GM12873 (cell line): Measurements from ENCODE around the gene GAMT.

Experiments used
- TF ChIP-seq, protein P1 (sequence below): IDR thresholded peaks from 2 replicates; pipeline ENCODE4 v1.5.1; 2012; ENCODE audit warnings: low read depth, mild to moderate bottlenecking, moderate library complexity, low read length, control low read depth; ENCODE audit not compliant: insufficient read depth; ENCODE audit errors: missing control alignments

The GAMT gene

DNA sequence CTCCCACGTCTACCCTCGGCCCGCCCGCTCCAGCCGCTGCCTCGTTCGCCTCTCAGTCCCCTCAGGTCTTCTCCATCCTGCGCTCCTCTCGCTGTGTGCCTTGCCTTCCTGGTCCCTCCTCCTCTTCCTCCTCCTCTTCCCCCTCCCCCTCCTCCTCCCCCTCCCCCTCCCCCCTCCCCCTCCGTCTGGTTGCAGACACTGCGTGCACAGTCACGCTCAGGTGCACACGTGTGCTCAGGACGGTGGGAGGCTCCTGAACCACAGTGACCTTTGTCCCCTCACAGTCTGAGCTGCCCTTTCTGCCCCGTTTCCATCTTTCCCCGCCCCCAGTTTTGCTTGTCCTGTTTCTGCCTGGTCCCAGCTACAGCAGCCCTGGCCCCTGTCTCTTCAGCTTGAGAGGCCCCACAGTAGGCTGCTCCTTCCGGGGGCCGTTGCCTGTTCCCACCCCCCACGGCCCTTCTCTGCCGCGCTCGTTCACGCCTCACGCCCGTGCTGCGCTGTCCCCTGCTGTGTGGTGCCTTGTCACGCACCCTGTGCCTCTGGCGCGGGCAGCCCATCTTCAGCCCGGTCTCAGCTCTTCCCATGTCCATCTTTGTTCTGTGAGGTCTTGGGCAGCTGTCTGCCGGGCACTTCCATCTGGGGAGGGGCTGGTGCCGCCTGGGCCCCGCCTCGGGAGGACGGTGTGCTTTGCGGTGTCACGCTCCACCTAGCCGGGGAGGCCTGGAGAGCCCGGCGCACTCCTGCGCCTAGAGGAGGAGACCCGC, 23.0 kb upstream of the GAMT start:
- TF ChIP-seq, protein P1, sequence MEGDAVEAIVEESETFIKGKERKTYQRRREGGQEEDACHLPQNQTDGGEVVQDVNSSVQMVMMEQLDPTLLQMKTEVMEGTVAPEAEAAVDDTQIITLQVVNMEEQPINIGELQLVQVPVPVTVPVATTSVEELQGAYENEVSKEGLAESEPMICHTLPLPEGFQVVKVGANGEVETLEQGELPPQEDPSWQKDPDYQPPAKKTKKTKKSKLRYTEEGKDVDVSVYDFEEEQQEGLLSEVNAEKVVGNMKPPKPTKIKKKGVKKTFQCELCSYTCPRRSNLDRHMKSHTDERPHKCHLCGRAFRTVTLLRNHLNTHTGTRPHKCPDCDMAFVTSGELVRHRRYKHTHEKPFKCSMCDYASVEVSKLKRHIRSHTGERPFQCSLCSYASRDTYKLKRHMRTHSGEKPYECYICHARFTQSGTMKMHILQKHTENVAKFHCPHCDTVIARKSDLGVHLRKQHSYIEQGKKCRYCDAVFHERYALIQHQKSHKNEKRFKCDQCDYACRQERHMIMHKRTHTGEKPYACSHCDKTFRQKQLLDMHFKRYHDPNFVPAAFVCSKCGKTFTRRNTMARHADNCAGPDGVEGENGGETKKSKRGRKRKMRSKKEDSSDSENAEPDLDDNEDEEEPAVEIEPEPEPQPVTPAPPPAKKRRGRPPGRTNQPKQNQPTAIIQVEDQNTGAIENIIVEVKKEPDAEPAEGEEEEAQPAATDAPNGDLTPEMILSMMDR = no peak

DNA sequence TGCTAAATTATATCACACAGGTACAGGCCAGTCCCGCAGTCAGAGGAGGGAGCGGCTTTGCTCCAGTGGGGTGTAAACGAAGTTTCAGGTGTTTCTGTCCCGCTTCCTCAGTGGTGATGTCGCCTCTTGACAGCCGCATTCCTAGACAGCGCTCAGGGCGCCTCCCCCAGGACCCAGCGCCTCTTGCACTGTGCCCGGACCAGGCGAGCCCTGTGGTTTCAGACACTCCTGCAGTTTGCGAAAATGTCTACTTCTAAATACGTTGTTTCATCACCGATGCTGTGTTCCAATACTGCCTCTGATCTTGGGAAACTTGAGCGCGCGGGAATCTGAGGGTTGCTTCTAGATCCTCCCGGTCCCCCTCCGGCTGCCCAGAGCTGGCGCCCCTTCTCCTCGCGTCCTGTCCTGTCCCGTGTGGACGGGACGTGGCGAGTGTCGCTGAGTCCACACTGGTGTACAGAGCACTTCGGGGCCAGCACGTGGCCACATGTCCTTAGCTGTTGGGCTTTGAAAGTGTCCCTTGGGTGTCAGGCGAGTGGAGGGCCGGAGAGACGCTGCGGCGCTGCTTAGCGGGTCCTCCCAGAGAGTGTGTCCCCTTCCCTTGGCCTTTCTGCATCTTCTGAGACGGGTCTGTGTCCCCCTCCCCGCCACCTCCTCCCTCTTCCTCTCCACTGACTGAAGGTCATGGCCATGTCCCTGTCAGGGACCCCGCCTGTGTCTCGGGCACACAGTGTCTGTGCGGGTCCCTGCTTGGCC, 22.3 kb upstream of the GAMT start:
- TF ChIP-seq, protein P1 = no peak

DNA sequence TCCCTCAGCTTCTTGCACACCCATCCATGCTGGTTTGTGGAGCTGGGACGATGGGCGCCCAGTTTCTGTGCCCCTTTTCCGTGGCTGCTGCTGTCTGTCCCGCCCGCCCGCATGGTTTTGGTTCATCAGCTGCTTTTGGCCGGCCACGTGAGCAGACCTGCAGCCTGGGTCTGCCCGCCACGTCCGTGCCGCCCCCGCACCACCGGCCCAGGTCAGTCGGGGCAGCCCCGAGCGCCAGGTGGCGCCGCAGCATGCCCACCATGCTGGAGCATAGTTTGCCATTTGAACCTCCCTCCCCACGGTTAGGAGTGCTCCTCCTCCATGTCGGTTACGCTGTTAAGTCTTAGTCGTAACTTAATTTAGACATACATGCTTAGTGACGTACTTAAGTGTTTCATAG, 21.6 kb upstream of the GAMT start:
- TF ChIP-seq, protein P1 = no peak

DNA sequence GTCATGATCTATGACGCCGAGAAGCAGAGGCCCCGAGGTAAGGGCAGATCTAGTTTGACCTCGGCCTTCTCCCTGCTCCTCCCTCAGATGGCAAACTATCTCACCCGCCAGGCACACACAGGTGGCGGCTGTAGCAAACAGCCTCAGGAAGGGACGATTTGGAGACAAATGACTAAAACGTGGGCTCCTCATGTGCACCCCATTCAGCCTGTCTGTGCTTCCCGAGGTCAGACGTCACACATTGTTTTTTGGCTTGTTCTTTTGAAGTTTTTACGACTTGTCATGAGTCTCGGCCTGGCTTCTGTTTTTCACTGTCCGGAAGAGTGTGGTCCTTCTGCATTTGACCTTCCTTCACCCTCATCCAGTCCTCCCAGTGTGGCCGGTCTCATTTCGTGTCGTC, 21.0 kb upstream of the GAMT start:
- TF ChIP-seq, protein P1 = no peak

DNA sequence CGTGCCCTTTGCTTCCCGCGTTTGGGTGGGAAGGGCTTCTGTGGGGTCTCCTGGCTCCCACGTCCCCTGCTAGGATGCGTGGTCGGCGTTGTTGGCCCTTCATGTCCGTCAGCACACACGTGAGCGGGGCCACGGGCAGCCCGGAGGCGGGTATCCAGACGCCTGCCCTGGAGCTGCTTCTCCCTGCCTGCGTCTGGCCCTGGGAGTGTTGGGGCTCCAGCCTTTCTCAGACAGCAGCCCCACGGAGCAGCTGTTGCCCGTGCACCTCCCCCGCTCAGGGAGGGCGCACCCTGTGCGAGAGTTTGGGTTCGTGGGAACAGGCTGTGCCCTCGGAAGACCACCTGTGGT, 20.6 kb upstream of the GAMT start:
- TF ChIP-seq, protein P1 = no peak

DNA sequence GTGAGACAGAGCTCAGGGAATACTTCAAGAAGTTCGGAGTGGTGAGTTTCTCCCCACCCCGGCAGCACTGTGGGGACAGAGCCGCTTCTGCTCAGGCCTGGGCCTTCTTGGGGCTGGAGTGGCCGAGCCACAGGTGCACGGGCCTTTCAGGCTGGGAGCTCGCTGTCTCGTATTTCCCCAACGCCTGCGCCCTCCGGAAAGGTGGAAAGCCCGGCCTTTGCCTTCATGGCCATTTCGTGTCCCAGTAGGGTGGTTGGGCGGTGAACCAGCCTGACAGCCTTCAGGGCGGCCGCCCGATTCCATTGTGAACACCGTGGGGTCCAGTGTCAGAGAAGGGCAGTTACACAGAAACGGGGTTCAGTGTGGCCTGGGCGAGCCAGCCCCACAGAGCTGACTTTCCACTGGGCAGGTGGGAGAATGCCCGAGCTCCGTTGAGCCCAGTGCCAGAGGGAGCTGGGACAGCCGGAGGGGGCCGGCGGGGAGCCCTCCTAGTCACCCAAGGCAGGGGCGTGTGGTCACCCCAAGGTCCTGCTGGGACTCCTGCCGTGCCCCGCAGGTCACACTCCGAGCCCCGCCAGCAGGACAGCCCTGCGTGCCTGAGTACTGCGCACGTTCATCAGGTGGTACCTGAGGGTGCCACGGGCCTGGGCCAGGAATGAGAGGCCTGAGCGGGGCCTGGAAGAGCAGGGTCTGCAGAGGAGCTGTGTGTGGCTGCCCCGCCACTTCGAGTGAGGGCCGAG, 20.0 kb upstream of the GAMT start:
- TF ChIP-seq, protein P1 = no peak

DNA sequence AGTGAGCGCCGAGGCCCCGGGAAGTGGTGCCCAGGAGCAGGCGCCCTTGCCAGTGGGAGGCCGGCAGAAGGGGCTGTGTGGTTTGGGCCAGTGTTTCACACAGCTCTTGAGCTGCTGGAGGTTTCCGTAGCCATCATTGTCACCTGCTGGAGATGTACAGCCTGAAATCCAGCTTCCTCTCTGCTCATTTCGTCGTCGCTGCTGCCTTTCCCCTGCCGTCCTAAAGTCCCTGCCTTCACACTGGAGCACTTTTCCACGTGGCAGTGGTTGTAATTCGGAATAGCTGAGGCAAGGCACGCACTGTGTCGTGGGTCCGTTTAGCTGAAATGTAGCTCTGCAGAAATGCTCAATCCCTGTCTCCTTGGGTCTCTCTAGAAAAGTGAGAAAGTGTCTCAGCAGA, 19.2 kb upstream of the GAMT start:
- TF ChIP-seq, protein P1 = no peak
